WTC11 (cell line): Measurements from ENCODE around the gene ELMO1. TPM values are rescaled to one million over a fixed set of nuclear protein-coding genes. Genes with fewer than 3 reads are reported as not detected.

Experiments
- ATAC-seq: fragments of 200-7000 bp; cut with Tn5 transposase; 2 replicates; pipeline ENCODE4 v1.10.0; 2021; ENCODE audit warnings: mild to moderate bottlenecking, moderate library complexity
- CTCF ChIA-PET: fragments of 300-600 bp; sonication (Branson Sonifier 250); formaldehyde crosslinking; loops from one replicate; lab custom pipeline; 2021; ENCODE audit warnings: antibody characterized with exemption; lab: Charles Lee
- POLR2A ChIA-PET: fragments of 350-600 bp; sonication (Branson Sonifier 250); formaldehyde crosslinking; loops from one replicate; lab custom pipeline; 2021; ENCODE audit warnings: antibody characterized with exemption; lab: Charles Lee
- DNase-seq: peaks from one replicate; pipeline ENCODE4 v3.0.0; 2021; ENCODE audit warnings: low spot score
- H3K27ac Mint-ChIP-seq: 2 replicates; pipeline ENCODE4 v1.8.0; 2021; ENCODE audit warnings: mixed read lengths
- H3K27me3 Mint-ChIP-seq: 2 replicates; pipeline ENCODE4 v1.8.0; 2021; ENCODE audit warnings: low read depth, mild to moderate bottlenecking, moderate library complexity, mixed read lengths
- H3K36me3 Mint-ChIP-seq: 2 replicates; pipeline ENCODE4 v1.8.0; 2021; ENCODE audit warnings: mixed read lengths
- H3K4me1 Mint-ChIP-seq: 2 replicates; pipeline ENCODE4 v1.8.0; 2022; ENCODE audit warnings: mixed read lengths
- H3K4me3 Mint-ChIP-seq: 2 replicates; pipeline ENCODE4 v1.8.0; 2021; ENCODE audit warnings: mild to moderate bottlenecking, moderate library complexity, mixed read lengths
- H3K9me3 Mint-ChIP-seq: 2 replicates; pipeline ENCODE4 v1.8.0; 2021; ENCODE audit warnings: mixed read lengths
- AR ChIP-seq: fragments of 250-450 bp; sonication (Bioruptor Pico); IDR thresholded peaks from 2 replicates; pipeline ENCODE4 v1.9.0; 2021; ENCODE audit warnings: mild to moderate bottlenecking
- ATF1 ChIP-seq: sonication (generic); formaldehyde crosslinking; IDR thresholded peaks from 2 replicates; pipeline ENCODE4 v1.8.1; 2023; ENCODE audit warnings: mild to moderate bottlenecking, moderate library complexity, missing genetic modification reagents
- CTCF ChIP-seq: fragments of 200-600 bp; IDR thresholded peaks from 2 replicates; pipeline ENCODE4 v1.8.0; 2022; ENCODE audit warnings: antibody characterized with exemption
- E2F5 ChIP-seq: sonication (generic); formaldehyde crosslinking; IDR thresholded peaks from 2 replicates; pipeline ENCODE4 v1.8.1; 2022; ENCODE audit warnings: mild to moderate bottlenecking, moderate library complexity, missing genetic modification reagents
- ELF4 ChIP-seq: sonication (generic); formaldehyde crosslinking; IDR thresholded peaks from 2 replicates; pipeline ENCODE4 v1.8.1; 2022; ENCODE audit warnings: low read depth, mild to moderate bottlenecking, moderate library complexity, missing genetic modification reagents
- FOXP1 ChIP-seq: sonication (generic); formaldehyde crosslinking; IDR thresholded peaks from 2 replicates; pipeline ENCODE4 v1.8.0; 2022; ENCODE audit warnings: missing genetic modification reagents, mild to moderate bottlenecking, moderate library complexity, borderline replicate concordance
- GRHL2 ChIP-seq: fragments of 250-450 bp; sonication (Bioruptor Pico); IDR thresholded peaks from 2 replicates; pipeline ENCODE4 v1.8.0; 2022; ENCODE audit warnings: mild to moderate bottlenecking, moderate library complexity; ENCODE audit not compliant: insufficient replicate concordance, severe bottlenecking
- IRF1 ChIP-seq: sonication (generic); formaldehyde crosslinking; IDR thresholded peaks from 2 replicates; pipeline ENCODE4 v1.8.0; 2023; ENCODE audit warnings: missing genetic modification reagents
- JAZF1 ChIP-seq: fragments of 250-450 bp; sonication (Bioruptor Pico); IDR thresholded peaks from 2 replicates; pipeline ENCODE4 v1.9.0; 2021; ENCODE audit warnings: moderate library complexity, mild to moderate bottlenecking, inconsistent platforms
- JUN ChIP-seq: sonication (generic); formaldehyde crosslinking; IDR thresholded peaks from 2 replicates; pipeline ENCODE4 v1.8.0; 2023; ENCODE audit warnings: mild to moderate bottlenecking, missing genetic modification reagents
- NFYB ChIP-seq: sonication (generic); formaldehyde crosslinking; conservative IDR thresholded peaks from 2 replicates; pipeline ENCODE4 v1.8.0; 2022; ENCODE audit warnings: low read depth, missing genetic modification reagents
- NR2C2 ChIP-seq: sonication (generic); formaldehyde crosslinking; IDR thresholded peaks from 2 replicates; pipeline ENCODE4 v1.8.0; 2022; ENCODE audit warnings: mild to moderate bottlenecking, missing genetic modification reagents
- OVOL2 ChIP-seq: fragments of 250-450 bp; sonication (Bioruptor Pico); IDR thresholded peaks from 2 replicates; pipeline ENCODE4 v1.9.0; 2021; ENCODE audit warnings: mild to moderate bottlenecking, borderline replicate concordance
- PREB ChIP-seq: sonication (generic); formaldehyde crosslinking; IDR thresholded peaks from 2 replicates; pipeline ENCODE4 v1.8.1; 2022; ENCODE audit warnings: mild to moderate bottlenecking, missing genetic modification reagents, moderate library complexity, borderline replicate concordance
- RELA ChIP-seq: sonication (generic); formaldehyde crosslinking; IDR thresholded peaks from 2 replicates; pipeline ENCODE4 v1.8.1; 2022; ENCODE audit warnings: missing genetic modification reagents, mild to moderate bottlenecking, borderline replicate concordance
- SMAD3 ChIP-seq: sonication (generic); formaldehyde crosslinking; IDR thresholded peaks from 2 replicates; pipeline ENCODE4 v1.8.0; 2022; ENCODE audit warnings: missing genetic modification reagents, mild to moderate bottlenecking, borderline replicate concordance
- SOX15 ChIP-seq: fragments of 250-450 bp; sonication (Bioruptor Pico); IDR thresholded peaks from 2 replicates; pipeline ENCODE4 v1.9.0; 2021; ENCODE audit warnings: mild to moderate bottlenecking
- USF1 ChIP-seq: sonication (generic); formaldehyde crosslinking; IDR thresholded peaks from 2 replicates; pipeline ENCODE4 v1.8.0; 2022; ENCODE audit warnings: mild to moderate bottlenecking, missing genetic modification reagents
- ZNF138 ChIP-seq: sonication (generic); formaldehyde crosslinking; conservative IDR thresholded peaks from 2 replicates; pipeline ENCODE4 v1.8.1; 2022; ENCODE audit warnings: mild to moderate bottlenecking, moderate library complexity, missing genetic modification reagents
- ZNF263 ChIP-seq: sonication (generic); formaldehyde crosslinking; IDR thresholded peaks from 2 replicates; pipeline ENCODE4 v1.8.1; 2022; ENCODE audit warnings: low read depth, mild to moderate bottlenecking, moderate library complexity, missing genetic modification reagents
- ZNF416 ChIP-seq: fragments of 250-450 bp; sonication (Bioruptor Pico); IDR thresholded peaks from 2 replicates; pipeline ENCODE4 v1.9.0; 2021; ENCODE audit warnings: mild to moderate bottlenecking, inconsistent platforms
- ZNF671 ChIP-seq: fragments of 250-450 bp; sonication (Bioruptor Pico); IDR thresholded peaks from 2 replicates; pipeline ENCODE4 v1.8.0; 2021; ENCODE audit warnings: mild to moderate bottlenecking
- total RNA-seq: library from RNA; stranded (reverse); gene quantifications from 3 replicates; pipeline ENCODE4 v1.2.3, GENCODE V29; 2021
- TF ChIP-seq, protein P1 (sequence below): sonication (generic); formaldehyde crosslinking; IDR thresholded peaks from 2 replicates; pipeline ENCODE4 v1.8.0; 2023; ENCODE audit warnings: mild to moderate bottlenecking, missing genetic modification reagents
- TF ChIP-seq, protein P2 (sequence below): sonication (generic); formaldehyde crosslinking; IDR thresholded peaks from 2 replicates; pipeline ENCODE4 v1.8.1; 2023; ENCODE audit warnings: mild to moderate bottlenecking, missing genetic modification reagents, moderate library complexity
- TF ChIP-seq, protein P3 (sequence below): sonication (generic); formaldehyde crosslinking; conservative IDR thresholded peaks from 2 replicates; pipeline ENCODE4 v1.8.1; 2022; ENCODE audit warnings: mild to moderate bottlenecking, missing genetic modification reagents

ELMO1 gene
- total RNA-seq, 1 experiment from 2014 or later = 19.4 TPM

DNA sequence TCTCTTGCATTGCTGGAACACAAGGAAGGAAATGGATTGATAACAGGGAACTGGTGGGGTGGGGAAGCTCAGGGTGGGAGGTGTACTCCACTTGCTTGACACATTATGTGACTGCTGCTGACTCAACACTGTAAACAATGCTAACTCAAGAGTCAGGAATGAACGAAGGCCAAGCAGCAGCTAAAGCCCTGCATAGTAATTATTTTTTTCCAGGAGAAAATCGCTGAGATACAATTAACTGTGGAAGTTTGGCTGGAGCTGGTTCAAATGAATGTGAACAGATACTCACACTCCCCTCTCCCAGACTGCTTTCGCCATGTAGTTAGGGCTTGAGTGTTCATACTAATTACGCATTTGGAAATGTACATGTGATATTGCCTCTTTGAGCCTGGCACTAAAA is 553.5 kb downstream of the ELMO1 start:
- no peaks in the 10 kb centered on the region for H3K9me3 Mint-ChIP-seq
- H3K4me3 Mint-ChIP-seq = no peak overlapping the region
- DNase-seq (no peak), ATAC-seq (no peak)
- no peak for TF ChIP-seq SOX15 (CRISPR knock-in tag)
- no peak for TF ChIP-seq NFYB (CRISPR knock-in tag)
- TF ChIP-seq OVOL2 (CRISPR knock-in tag) = no peak
- no peak for TF ChIP-seq ZNF416 (CRISPR knock-in tag)
- no peak for TF ChIP-seq USF1 (CRISPR knock-in tag)
- no peak for TF ChIP-seq FOXP1 (CRISPR knock-in tag)
- no peak for TF ChIP-seq ZNF263 (CRISPR knock-in tag)
- TF ChIP-seq PREB (CRISPR knock-in tag) = no peak
- TF ChIP-seq SMAD3 (CRISPR knock-in tag) = no peak
- TF ChIP-seq JUN = no peak
- TF ChIP-seq AR (CRISPR knock-in tag) = no peak
- H3K27me3 Mint-ChIP-seq = no peaks in the 10 kb centered on the region
- H3K4me1 Mint-ChIP-seq = no peaks in the 10 kb centered on the region
- H3K27ac Mint-ChIP-seq = no peak overlapping the region
- ChIA-PET POLR2A (no interaction called here), CTCF (interaction anchor here (1.0 to 1.7 kb wide), 2 partner anchors 72 to 454 kb away, joined by 3 to 5 read pairs; no protein-coding TSS in a partner anchor)
- no peaks in the 10 kb centered on the region for H3K36me3 Mint-ChIP-seq

DNA sequence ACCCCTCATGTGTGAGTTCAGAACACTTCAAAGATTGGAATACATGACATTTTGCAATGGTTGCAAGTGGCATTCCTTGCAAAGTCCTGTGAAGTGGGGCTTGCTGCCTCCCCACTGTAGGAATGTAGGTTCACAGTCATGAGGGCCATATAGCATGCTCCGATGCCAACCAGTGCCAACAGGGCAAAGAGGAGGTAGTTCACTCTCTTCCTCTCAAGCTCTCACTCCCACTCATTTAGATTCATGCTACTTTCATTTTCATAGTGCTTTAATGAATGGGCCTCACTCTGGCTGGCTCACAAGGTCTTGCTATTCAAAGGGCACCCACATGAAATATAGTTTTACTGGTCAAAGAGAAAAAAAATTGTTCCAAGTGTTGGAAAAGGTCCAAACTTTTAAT is 554.5 kb downstream of the ELMO1 start:
- H3K9me3 Mint-ChIP-seq = no peaks in the 10 kb centered on the region
- no peak overlapping the region for H3K4me3 Mint-ChIP-seq
- POLR2A ChIA-PET = no interaction called here
- H3K36me3 Mint-ChIP-seq = no peaks in the 10 kb centered on the region
- CTCF ChIA-PET = interaction anchor here (1.0 to 1.7 kb wide), 2 partner anchors 73 to 453 kb away, joined by 3 to 5 read pairs; no protein-coding TSS in a partner anchor
- DNase-seq (no peak), ATAC-seq (no peak)
- no peaks in the 10 kb centered on the region for H3K4me1 Mint-ChIP-seq
- no peaks in the 10 kb centered on the region for H3K27me3 Mint-ChIP-seq
- H3K27ac Mint-ChIP-seq = no peak overlapping the region
- TF ChIP-seq, protein P1, sequence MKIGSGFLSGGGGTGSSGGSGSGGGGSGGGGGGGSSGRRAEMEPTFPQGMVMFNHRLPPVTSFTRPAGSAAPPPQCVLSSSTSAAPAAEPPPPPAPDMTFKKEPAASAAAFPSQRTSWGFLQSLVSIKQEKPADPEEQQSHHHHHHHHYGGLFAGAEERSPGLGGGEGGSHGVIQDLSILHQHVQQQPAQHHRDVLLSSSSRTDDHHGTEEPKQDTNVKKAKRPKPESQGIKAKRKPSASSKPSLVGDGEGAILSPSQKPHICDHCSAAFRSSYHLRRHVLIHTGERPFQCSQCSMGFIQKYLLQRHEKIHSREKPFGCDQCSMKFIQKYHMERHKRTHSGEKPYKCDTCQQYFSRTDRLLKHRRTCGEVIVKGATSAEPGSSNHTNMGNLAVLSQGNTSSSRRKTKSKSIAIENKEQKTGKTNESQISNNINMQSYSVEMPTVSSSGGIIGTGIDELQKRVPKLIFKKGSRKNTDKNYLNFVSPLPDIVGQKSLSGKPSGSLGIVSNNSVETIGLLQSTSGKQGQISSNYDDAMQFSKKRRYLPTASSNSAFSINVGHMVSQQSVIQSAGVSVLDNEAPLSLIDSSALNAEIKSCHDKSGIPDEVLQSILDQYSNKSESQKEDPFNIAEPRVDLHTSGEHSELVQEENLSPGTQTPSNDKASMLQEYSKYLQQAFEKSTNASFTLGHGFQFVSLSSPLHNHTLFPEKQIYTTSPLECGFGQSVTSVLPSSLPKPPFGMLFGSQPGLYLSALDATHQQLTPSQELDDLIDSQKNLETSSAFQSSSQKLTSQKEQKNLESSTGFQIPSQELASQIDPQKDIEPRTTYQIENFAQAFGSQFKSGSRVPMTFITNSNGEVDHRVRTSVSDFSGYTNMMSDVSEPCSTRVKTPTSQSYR (CRISPR knock-in tag) = no peak
- TF ChIP-seq NR2C2 (CRISPR knock-in tag) (no peak), ELF4 (CRISPR knock-in tag) (no peak), CTCF (no peak), ZNF671 (CRISPR knock-in tag) (no peak), IRF1 (CRISPR knock-in tag) (no peak), GRHL2 (CRISPR knock-in tag) (no peak), JAZF1 (CRISPR knock-in tag) (no peak), E2F5 (CRISPR knock-in tag) (no peak), ATF1 (no peak), ZNF138 (CRISPR knock-in tag) (no peak), RELA (CRISPR knock-in tag) (no peak)
- TF ChIP-seq, protein P2, sequence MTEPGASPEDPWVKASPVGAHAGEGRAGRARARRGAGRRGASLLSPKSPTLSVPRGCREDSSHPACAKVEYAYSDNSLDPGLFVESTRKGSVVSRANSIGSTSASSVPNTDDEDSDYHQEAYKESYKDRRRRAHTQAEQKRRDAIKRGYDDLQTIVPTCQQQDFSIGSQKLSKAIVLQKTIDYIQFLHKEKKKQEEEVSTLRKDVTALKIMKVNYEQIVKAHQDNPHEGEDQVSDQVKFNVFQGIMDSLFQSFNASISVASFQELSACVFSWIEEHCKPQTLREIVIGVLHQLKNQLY (CRISPR knock-in tag) = no peak
- TF ChIP-seq, protein P3, sequence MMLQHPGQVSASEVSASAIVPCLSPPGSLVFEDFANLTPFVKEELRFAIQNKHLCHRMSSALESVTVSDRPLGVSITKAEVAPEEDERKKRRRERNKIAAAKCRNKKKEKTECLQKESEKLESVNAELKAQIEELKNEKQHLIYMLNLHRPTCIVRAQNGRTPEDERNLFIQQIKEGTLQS (CRISPR knock-in tag) = no peak
